Measurements from ENCODE around the gene UBAC1.
"Not testable (repeated sequence)": the region's sequence is repeated elsewhere in the genome, so short reads cannot be mapped to it uniquely, and the experiment has no call there.

Gene UBAC1

DNA sequence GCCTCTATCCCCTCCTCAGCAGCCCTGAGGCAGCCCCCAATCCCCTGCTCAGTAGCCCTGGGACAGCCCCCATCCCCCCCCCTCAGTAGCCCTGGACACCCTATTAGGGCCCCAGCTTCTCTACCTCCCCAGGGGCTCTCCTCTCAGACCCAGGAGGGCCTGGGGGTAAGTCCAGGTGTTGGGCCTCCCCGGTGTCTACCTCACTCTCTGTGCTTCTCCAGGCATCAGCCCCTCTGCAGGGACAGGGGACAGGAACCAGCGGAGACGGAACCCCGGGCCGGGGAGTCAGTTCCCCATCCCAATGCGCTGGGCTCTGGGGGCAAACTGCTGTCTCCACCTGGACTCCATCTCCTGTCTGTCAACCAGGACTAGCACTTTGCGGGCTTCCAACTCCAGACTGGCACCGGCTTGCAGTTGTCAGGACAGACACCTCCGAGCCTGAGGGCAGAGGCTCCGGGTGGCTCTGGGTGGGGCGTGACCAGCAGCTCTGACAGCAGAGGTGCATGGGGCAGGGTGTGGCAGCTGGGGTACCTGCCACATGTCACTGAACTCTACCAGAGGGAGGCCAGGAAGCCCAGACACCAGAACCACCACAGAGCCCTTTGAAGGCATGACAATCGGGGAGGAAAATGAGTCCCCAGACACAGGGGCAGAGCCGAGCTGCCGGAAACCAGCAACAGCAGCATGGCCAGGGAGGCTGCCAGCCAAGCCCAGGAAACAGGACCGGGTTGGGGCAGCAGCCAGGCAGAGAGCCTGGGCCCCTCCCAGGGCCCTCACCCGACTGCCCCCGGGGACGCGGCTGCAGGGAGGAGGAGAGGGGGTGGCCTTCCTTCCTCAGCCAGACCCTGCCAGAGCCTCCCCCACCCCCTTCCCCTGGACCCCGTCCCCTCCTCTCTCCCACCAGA lies 17.7 kb upstream of the UBAC1 start:
- DNase-seq (ENCODE audit: low read depth in 2 of 2, low spot score in 1 of 2), result no peak

- no peak for DNase-seq (ENCODE audit: low read depth in 2 of 2, low spot score in 1 of 2)
Measured at GRCh38 chr9:135976944-135977343, 15.8 kb upstream of the UBAC1 start.

DNA sequence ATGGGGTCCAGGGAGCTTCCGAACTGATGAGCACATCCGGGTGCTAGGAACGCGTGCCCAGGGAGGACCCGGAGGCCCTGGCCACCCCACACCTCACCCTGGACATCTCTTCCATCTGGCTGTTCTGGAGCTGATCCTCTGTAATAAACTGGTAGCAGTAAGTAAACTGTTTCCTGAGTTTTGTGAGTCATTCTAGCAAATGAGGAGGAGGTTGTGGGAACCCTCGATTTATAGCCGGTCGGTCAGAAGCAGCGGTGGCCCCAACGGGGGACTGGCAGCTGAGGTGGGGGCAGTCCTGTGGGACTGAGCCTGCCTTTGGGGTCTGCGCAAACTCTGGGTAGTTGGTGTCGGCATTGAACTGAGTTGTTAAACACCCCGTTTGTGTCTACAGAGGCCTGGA lies 15.4 kb upstream of the UBAC1 start:
- DNase-seq (ENCODE audit: low read depth in 2 of 2, low spot score in 1 of 2), result no peak

- DNase-seq (ENCODE audit: low read depth in 2 of 2, low spot score in 1 of 2), result no peak
Measured at GRCh38 chr9:135975834-135976233, 14.7 kb upstream of the UBAC1 start.

- DNase-seq (ENCODE audit: low read depth in 2 of 2, low spot score in 1 of 2), result no peak
Measured at GRCh38 chr9:135974220-135974573, 13.0 kb upstream of the UBAC1 start.

DNA sequence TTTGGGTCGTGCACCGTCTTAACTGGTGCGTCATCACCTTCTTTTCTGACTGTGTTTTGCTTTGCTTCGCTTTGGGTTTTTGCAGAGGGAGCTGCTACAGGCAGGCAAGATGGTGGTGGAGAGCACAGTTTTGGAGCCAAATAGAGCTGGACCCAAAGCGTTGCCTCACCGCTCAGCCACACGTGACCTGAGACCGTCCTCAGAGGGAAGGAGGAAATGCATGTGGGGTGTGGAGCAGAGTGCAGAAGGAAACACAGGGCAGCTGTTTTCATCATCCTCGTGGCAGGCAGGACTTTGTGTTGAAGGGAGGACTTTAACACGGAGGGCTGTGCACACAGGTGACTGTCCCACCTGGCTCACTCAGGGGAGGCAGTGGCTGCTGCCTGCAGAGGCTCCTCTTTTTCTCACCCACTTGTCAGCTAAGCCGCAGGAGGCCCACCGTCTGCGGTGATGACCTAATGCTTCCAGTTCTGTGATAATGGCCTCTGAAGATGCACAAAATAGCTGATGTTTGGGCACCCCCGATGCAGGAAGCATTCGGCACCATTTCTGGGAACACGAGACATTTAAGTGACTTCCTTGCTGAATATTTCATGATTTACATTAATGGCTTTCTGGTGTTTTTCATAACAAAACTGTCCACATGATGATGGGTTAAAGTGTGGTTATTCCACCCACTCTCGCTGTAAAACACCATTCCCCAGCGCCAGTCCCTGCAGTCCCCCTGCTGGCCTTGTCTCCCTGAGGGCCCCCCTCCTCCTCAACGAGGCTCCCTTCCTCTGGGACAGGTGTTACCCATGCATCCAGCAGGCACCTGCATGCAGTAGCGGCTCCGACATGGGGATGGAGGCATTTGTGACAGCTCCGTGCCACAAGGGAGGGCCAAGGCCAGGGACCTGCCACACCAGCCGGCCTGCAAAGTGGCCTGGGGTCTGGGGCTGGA lies 12.4 kb upstream of the UBAC1 start:
- no peak for DNase-seq (ENCODE audit: low read depth in 2 of 2, low spot score in 1 of 2)

- no peak for DNase-seq (ENCODE audit: low read depth in 2 of 2, low spot score in 1 of 2)
Measured at GRCh38 chr9:135971892-135972291, 10.7 kb upstream of the UBAC1 start.

DNA sequence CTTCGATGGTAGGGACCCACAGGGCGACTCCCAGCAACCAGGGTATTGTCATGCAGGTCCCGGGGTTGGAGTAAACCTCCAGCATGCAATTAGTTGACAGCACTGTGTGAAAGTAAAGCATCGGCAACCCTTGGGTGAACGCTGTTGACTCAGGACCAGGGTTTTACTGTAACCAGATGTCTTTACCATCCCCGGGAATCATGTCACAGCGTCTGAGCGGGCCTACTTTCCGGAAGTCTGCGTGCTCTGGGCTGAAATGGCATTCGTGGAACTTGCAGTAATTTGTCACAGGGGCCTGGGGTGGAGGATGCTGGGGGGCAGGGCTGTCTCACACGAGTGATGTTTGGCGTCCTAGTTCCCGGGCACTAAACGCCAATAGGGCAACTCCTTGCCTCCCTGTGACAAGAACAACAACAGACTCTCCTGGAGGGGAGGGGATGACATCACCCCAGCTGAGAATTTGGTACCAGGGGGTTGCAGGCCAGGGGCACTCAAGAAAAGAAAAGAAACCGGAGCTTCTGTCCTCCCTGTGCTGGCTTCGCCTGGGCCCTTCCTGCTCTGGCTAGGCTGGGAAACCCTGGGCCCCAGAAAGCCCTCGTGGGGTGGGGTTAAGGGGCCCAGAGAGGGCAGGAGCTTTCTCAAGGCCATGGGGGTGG lies 10.1 kb upstream of the UBAC1 start:
- DNase-seq (ENCODE audit: low read depth in 2 of 2, low spot score in 1 of 2), result no peak

DNA sequence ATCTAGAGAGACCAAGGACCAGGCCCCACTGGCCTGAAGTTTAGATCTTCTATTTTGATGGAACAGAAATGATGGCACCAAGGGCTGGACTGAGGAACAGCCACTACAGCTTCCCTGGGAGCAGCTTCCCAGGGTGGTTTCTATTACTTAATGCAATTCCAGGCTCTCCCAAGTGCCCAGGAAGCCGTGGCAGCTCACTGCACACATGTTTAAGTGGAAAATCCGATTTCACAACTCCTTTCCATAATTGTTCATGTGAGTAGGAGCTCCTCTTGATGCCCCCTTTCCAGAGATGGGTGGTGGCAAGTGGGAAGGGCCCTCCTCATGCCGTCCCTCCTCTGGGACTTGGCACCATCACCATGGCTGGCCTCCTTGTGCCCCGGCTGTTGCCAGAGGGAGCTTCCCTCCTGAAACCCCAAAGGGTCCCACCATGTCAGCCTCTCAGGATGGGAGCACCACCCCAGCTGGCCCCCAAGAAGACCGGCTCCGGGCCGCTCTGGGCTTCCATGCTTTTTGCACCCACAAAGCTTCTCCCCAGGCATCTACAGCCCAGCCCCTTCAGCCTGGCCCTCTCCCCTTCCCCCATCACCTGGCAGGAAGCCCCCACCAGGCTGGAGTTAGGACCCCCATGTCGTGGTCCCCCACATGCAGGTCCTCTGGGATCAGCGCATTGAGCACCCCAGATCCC lies 9.1 kb upstream of the UBAC1 start:
- no peak for DNase-seq (ENCODE audit: low read depth in 2 of 2, low spot score in 1 of 2)

DNA sequence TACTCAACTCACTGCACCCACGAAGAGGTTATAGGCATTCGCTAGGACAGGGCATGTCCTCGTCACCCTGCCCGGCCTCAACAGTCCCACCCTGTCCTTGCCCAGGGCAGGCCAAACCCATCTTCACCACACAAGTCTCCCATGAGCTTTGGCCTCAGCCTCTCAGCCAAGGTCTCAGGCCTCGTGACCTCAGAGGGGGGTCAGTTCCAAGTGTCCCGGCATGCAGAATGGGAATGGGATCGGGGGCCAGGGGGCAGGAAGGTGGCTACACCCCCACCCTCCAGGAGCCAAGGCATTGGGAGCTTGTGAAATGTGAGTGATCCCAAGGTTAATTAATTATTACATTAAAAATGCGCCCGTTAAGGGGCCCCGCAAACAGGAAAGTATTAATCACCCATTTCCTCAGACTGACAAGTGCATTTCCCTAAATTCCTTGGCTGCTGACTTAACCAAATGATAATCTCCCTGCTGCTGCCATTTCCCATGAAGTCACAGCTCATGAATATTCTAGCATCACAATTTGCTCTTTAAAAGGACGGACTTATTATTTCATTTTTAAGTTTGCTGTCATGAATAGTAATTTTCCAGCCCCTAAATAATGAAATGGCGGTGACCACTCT lies 8.0 kb upstream of the UBAC1 start:
- no peak for DNase-seq (ENCODE audit: low read depth in 2 of 2, low spot score in 1 of 2)

- no peak for DNase-seq (ENCODE audit: low read depth in 2 of 2, low spot score in 1 of 2)
Measured at GRCh38 chr9:135968601-135969000, 7.4 kb upstream of the UBAC1 start.

DNA sequence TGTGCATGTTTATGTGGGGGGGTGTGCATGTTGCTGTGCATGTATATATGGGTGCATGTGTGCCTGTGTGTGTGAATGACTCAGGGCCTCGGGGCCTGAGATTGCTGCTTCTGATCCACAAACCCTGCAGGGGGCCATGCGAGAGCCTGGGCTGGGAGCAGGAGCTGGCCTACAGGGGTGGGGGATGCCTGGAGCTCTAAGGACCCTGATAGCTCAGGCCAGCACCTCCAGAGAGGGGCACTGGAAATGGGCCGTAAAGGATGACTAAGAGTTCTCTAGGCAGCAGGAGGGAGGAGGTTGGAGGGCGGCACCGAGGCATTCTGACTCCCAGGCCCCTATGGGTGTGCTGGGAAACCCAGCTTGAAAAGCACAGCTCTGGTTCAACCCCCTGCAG lies 6.9 kb upstream of the UBAC1 start:
- DNase-seq (ENCODE audit: low read depth in 2 of 2, low spot score in 1 of 2), result no peak

GRCh38 chr9:135966916-135967260 lies 5.7 kb upstream of the UBAC1 start:
- DNase-seq (ENCODE audit: low read depth in 2 of 2, low spot score in 1 of 2), result not testable (repeated sequence)

- no peak for DNase-seq (ENCODE audit: low read depth in 2 of 2, low spot score in 1 of 2)
Measured at GRCh38 chr9:135965124-135965756, 4.1 kb upstream of the UBAC1 start.

DNA sequence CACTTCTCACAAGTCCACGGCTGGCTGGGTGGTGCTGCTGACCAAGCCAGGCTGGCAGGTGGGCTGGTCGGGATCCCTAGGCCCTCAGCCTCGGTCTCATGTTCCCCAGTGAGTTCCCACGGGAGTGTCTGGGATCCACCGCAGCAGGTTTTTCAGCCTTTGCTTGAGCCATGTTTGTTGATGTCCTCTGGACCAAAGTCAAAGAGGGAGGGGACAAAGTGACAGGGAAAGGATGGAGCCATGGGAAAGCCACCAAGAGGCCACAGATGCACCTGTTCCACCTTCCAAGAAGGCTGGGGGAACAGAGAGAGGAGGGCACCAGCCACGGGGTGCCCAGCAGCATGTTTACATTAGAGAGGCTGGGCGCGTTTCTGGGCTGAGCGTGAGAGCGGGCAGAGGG lies 2.8 kb upstream of the UBAC1 start:
- no peak for DNase-seq (ENCODE audit: low read depth in 2 of 2, low spot score in 1 of 2)

DNA sequence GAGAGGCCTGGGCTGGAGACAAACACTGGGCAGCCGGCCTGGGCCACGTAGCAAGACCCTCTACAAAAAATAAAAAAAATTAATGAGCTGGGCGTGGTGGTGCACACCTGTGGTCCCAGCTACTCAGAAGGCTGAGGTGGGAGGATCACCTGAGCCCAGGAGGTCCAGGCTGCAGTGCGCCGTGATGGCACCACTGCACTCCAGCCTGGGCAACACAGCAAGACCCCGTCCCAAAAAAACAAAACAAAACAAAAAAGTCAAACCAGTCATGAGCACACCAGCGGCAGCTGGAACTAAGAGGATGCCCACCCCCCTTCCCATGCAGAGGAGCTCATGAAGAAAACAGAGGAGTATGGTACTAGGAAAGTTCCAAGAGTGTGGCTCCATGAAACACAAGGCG lies 2.2 kb upstream of the UBAC1 start:
- no peak for DNase-seq (ENCODE audit: low read depth in 2 of 2, low spot score in 1 of 2)

GRCh38 chr9:135962696-135963307 lies 1.6 kb upstream of the UBAC1 start:
- DNase-seq (ENCODE audit: low read depth in 2 of 2, low spot score in 1 of 2), result no peak

DNA sequence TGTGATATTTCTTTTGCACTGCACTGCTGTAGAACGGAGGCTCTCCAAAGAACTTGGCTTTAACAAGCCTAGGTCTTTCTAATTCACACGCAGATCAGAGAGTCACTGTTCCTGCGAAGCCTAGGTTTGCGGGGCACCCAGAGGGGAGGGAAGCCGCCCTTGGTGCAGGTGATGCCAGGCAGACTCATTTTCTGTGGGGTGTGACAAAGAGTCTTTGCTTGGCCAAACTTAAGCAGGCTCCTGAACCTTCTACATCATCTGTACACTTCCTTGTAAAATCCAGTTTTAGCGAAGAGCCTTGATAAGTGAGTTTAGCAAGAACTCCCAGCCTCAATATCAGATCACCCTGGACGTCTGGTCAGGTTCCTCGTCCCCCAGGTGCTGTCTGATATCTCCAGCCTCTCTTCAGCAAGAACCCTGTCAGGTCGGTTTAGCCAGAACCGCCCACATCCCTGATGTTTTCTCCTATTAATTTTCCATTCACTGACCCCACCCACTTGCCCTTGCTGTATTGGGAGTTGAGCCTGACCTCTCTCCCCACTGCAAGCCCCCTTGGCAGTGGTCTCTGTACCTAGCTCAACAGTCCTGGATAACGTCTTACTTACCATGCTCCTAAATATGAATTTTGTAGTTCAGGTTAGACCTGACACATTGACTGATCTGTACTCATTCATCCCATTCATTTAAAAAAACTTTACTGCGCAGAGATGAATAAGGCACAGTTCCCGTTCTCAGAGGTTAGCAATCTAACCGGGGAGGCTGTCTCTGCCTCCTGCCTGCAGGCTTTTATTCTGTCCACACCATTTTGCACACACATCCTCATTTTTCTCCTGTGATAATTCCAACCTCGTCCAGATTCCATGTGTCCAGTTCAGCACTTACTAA lies 880 bp upstream of the UBAC1 start:
- no peak for DNase-seq (ENCODE audit: low read depth in 2 of 2, low spot score in 1 of 2)
